WERI-Rb-1 (cell line): ENCODE results near the gene BICDL1.

Experiments used
- DNase-seq: peaks from one replicate; pipeline ENCODE4 v3.0.0-alpha.2; 2020
- H3K27ac ChIP-seq: fragments of 250-450 bp; sonication (Bioruptor Pico); 2 replicates; pipeline ENCODE4 v1.5.1; 2020; ENCODE audit warnings: mild to moderate bottlenecking, moderate library complexity
- H3K27me3 ChIP-seq: fragments of 250-450 bp; sonication (Bioruptor Pico); 2 replicates; pipeline ENCODE4 v1.5.1; 2021; ENCODE audit warnings: mild to moderate bottlenecking, low read depth, moderate library complexity; ENCODE audit not compliant: insufficient read depth, severe bottlenecking
- H3K36me3 ChIP-seq: fragments of 250-450 bp; sonication (Bioruptor Pico); 2 replicates; pipeline ENCODE4 v1.5.1; 2020; ENCODE audit warnings: mild to moderate bottlenecking, moderate library complexity
- H3K4me3 ChIP-seq: 2 replicates; pipeline ENCODE4 v1.5.1; 2011; ENCODE audit warnings: low read depth, mild to moderate bottlenecking, control low read depth, low read length
- H3K9me3 ChIP-seq: fragments of 250-450 bp; sonication (Bioruptor Pico); 2 replicates; pipeline ENCODE4 v1.5.1; 2021; ENCODE audit warnings: mild to moderate bottlenecking, moderate library complexity; ENCODE audit not compliant: severe bottlenecking
- CTCF ChIP-seq: IDR thresholded peaks from 2 replicates; pipeline ENCODE4 v1.5.1; 2011; ENCODE audit warnings: low read depth, mild to moderate bottlenecking, control low read depth, inconsistent platforms, low read length

BICDL1 gene

GRCh38 chr12:120061575-120062214, 72.7 kb downstream of the BICDL1 start:
- no peak overlapping the region for H3K4me3 ChIP-seq
- no peaks in the 10 kb centered on the region for H3K9me3 ChIP-seq
- no peak for TF ChIP-seq CTCF
- no peaks in the 10 kb centered on the region for H3K27me3 ChIP-seq
- no peak overlapping the region for H3K27ac ChIP-seq
- H3K36me3 ChIP-seq = peaks cover 14% of the 10 kb centered on the region
- DNase-seq = no peak

- H3K4me3 ChIP-seq = no peak overlapping the region
- no peak overlapping the region for H3K27ac ChIP-seq
- H3K9me3 ChIP-seq = no peaks in the 10 kb centered on the region
- no peak for TF ChIP-seq CTCF
- no peaks in the 10 kb centered on the region for H3K27me3 ChIP-seq
- peaks cover 19% of the 10 kb centered on the region for H3K36me3 ChIP-seq
- DNase-seq = no peak
Observed at GRCh38 chr12:120062976-120063579, 74.0 kb downstream of the BICDL1 start.

- Histone ChIP-seq H3K27ac (no peak overlapping the region), H3K9me3 (no peaks in the 10 kb centered on the region), H3K4me3 (no peak overlapping the region), H3K27me3 (no peaks in the 10 kb centered on the region), H3K36me3 (peaks cover 19% of the 10 kb centered on the region)
- no peak for DNase-seq
- TF ChIP-seq CTCF = no peak
Observed at GRCh38 chr12:120064054-120064940, 75.3 kb downstream of the BICDL1 start.

GRCh38 chr12:120065472-120065871, 76.4 kb downstream of the BICDL1 start:
- Histone ChIP-seq H3K4me3 (no peak overlapping the region), H3K9me3 (no peaks in the 10 kb centered on the region), H3K36me3 (peaks cover 21% of the 10 kb centered on the region), H3K27ac (no peak overlapping the region), H3K27me3 (no peaks in the 10 kb centered on the region)
- DNase-seq = no peak
- no peak for TF ChIP-seq CTCF

- Histone ChIP-seq H3K4me3 (no peak overlapping the region), H3K27ac (no peak overlapping the region), H3K27me3 (no peaks in the 10 kb centered on the region), H3K9me3 (no peaks in the 10 kb centered on the region), H3K36me3 (peaks cover 21% of the 10 kb centered on the region)
- DNase-seq = no peak
- no peak for TF ChIP-seq CTCF
Observed at GRCh38 chr12:120066341-120066740, 77.3 kb downstream of the BICDL1 start.
